Stimulated activated CD8-positive, alpha-beta memory T cell treated with anti-CD3 and anti-CD28 coated beads, Interleukin-15, amount 100 ng/mL, for 4 hours (primary cell): Measurements from ENCODE around the gene CPM.

ENCODE experiments used
- DNase-seq, 2 donors: peaks; one replicate each; pipeline ENCODE4 v3.0.0-alpha.2; 2020; ENCODE audit warnings: low read depth in 2 of 2

Gene CPM

GRCh38 chr12:68904351-68904962, 28.5 kb downstream of the CPM start:
- DNase-seq = no peak

- no peak for DNase-seq
These were observed 29.5 kb downstream of the CPM start for GRCh38 chr12:68903511-68903910.

GRCh38 chr12:68901551-68901950, 31.4 kb downstream of the CPM start:
- no peak for DNase-seq

GRCh38 chr12:68901145-68901544, 31.8 kb downstream of the CPM start:
- no peak for DNase-seq

- DNase-seq = no peak
These were observed 32.7 kb downstream of the CPM start for GRCh38 chr12:68900241-68900640.

GRCh38 chr12:68899251-68899771, 33.7 kb downstream of the CPM start:
- DNase-seq = no peak

- DNase-seq = no peak
These were observed 36.0 kb downstream of the CPM start for GRCh38 chr12:68896881-68897540.

GRCh38 chr12:68894276-68894855, 38.6 kb downstream of the CPM start:
- DNase-seq = no peak

- no peak for DNase-seq
These were observed 39.2 kb downstream of the CPM start for GRCh38 chr12:68893741-68894140.

- DNase-seq = no peak
These were observed 39.8 kb downstream of the CPM start for GRCh38 chr12:68893201-68893600.

- no peak for DNase-seq
These were observed 41.8 kb downstream of the CPM start for GRCh38 chr12:68891141-68891540.

- DNase-seq = no peak
These were observed 42.3 kb downstream of the CPM start for GRCh38 chr12:68890701-68891113.

- DNase-seq = no peak
These were observed 44.7 kb downstream of the CPM start for GRCh38 chr12:68888243-68888642.

- DNase-seq = no peak
These were observed 45.3 kb downstream of the CPM start for GRCh38 chr12:68887641-68888040.

- no peak for DNase-seq
These were observed 46.1 kb downstream of the CPM start for GRCh38 chr12:68886636-68887572.

- DNase-seq = no peak
These were observed 47.6 kb downstream of the CPM start for GRCh38 chr12:68885381-68885780.

- no peak for DNase-seq
These were observed 48.7 kb downstream of the CPM start for GRCh38 chr12:68884251-68884650.

- DNase-seq = no peak
These were observed 49.8 kb downstream of the CPM start for GRCh38 chr12:68883151-68883550.

GRCh38 chr12:68882251-68882964, 50.6 kb downstream of the CPM start:
- DNase-seq = no peak

GRCh38 chr12:68880660-68881325, 52.2 kb downstream of the CPM start:
- no peak for DNase-seq

GRCh38 chr12:68878846-68879245, 54.1 kb downstream of the CPM start:
- DNase-seq = no peak
